HTR-8/SVneo (cell line): ENCODE results near the gene PPARG.

Source experiments
- DNase-seq: peaks from one replicate; pipeline ENCODE4 v3.0.0; 2011; ENCODE audit warnings: low spot score, mixed read lengths; ENCODE audit not compliant: insufficient read length
- FAIRE-seq: peaks from 2 replicates; lab custom pipeline; 2011; peaks lifted over from hg19 to GRCh38; lab: Jason Lieb, UNC

Gene PPARG

DNA sequence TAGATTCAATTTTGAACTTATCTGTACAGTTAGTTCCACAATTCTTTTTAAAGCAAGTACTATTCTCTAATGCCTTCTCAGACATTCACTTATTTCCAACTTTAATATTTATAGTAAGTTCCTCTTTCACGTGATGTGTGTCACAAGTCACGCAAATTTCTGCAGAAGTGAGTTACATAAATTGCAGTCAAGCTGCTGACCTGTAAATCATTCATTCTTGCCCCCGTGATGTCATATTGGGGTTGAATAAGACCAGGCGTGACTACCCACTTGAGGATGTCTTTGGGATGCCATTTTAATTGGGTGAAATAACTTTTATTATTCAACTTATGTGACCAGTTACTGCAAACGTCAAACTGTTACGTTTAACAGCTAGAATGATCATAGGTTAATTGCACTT is 15.1 kb downstream of the PPARG start:
- DNase-seq (no peak), FAIRE-seq (no peak)

DNA sequence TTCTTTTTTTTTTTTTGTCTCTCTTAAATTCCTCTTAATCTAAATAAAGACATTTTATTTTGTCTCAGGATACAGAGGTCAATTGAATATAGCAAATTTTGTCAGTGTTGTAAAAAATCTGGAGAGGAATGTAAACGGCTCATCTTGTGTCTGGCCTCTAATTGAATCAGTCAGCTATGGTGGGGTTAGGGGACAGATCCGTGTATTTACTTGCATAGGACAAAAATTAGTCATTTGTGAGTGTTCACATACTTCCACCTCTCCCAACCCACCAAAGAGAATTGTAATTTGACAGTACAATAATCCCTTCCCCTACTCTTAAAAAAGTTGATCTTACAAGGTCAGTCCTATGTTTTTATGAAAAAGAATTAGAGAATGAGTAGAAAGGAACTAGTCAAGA is 18.3 kb downstream of the PPARG start:
- no peak for FAIRE-seq

DNA sequence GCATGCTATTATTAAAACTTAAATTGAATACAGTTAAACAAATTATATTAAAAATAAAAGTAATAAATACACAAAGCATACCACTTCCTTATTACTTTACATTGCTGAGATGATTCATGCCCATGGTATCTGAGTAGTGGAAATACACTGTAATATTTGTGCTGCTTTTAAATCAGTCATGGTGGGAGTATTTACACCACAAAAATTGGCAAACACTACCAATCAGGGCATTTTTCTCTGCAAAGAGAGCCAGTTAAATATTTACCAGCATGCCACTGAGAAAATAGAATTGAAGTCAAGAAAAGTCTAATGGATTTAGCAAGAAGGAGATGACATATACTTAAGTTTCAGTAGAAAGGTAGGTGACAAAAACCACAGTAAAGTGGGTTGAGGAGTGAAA is 19.6 kb downstream of the PPARG start:
- no peak for FAIRE-seq
- no peak for DNase-seq

More for the DNA sequence above, 18.3 kb downstream of the PPARG start:
- no peak for DNase-seq

DNA sequence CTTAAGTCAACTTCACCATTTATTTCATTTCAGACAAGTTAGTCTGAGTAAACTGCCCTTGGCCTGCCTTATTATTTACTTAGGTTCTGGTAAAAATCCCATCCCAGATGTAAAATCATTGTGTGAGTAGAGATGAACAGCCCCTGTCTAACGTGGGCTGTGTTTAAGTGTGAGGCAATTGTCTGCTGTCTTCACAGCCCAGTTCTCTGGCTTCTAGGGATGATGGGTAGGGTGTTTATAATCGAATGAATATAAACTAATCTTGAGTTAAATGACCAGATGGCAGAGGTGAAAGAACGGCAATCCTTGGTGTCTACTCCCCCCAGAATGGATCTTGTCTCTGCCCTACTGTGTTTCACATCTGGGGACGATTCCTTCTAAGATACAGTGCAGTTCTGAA is 20.8 kb downstream of the PPARG start:
- DNase-seq (no peak), FAIRE-seq (no peak)

DNA sequence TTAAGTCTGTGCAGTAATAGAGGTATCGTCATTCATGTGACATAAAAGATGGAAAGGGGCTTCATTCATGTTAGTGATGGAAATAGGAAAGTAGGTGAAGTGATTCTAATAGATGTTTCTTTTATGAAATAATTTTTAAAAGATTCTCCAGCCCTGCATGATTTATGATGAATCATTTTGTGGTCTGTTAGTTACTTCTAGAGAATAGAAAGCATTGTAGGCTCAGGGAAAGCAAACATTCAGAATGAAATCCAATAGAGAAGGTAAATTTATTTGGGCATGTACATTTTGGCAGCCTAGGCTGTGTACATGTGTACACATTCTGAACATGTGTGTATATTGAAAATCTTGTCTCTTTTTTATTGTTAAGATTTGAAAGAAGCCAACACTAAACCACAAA is 23.1 kb downstream of the PPARG start:
- FAIRE-seq, result no peak
- DNase-seq, result no peak

DNA sequence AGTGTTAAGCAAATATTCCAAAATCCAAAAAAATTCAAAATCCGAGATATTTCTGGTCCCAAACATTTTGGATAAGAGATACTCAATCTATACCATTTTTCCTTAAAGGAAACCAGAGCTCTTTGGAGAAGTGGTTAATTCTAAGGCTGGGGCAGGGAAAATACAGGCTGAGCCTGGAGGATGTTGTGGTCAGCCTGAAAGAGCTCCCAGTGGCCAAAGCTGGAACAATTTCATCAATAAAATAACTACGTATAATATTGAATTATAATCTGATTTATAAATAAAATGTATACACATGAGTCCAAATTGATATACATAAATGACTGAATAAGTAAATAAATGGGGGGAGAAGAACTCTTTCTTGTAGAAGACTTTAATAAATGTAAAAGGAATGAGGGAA is 24.6 kb downstream of the PPARG start:
- no peak for FAIRE-seq
- no peak for DNase-seq

DNA sequence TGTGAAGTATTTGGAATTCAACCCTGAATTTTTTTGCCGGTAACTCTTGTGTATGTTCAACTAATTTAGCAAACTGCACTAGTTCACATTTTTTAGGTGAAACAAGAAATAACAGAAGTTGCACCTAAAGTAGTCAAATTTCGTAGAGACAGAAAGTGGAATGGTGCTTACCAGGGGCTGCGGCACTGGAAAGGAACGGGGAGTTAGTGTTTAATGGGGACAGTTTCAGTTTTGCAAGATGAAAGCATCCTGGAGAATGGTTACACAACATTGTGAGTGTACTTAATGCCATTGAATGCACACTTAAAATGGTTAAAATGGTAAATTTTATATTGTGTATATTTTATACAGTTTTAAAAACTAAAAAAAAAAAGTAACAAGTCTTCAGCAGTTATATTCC is 27.4 kb downstream of the PPARG start:
- no peak for FAIRE-seq

DNA sequence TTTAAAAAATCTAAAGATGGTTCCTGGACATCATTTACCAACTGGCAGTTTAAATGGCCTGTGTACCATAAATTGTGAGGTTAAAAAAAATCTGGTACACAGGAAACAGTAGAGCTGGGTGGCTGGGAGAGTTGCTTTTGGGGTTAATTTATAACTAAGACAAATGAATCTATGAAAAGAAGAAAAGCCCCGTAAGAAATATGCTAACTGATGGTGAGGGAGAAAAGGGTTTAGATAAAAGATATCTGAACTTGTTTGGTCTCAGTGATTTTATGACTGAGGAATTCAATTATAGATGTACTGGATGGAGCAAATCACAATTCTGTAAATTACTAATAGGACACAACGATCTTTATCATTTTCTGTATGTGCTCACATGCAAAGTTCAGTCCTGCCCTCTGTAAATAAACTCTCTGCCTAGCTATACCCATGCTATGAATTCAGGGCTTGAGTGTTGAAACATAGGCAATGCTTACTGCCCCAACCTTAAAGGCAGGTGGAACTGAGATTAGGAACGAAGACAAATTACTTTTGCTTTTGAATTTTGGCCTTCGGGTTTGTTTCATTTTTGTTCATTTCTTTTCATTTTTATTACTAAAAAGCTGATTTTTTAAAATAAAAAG is 28.0 kb downstream of the PPARG start:
- no peak for DNase-seq
- no peak for FAIRE-seq

More for the DNA sequence above, 27.4 kb downstream of the PPARG start:
- no peak for DNase-seq

DNA sequence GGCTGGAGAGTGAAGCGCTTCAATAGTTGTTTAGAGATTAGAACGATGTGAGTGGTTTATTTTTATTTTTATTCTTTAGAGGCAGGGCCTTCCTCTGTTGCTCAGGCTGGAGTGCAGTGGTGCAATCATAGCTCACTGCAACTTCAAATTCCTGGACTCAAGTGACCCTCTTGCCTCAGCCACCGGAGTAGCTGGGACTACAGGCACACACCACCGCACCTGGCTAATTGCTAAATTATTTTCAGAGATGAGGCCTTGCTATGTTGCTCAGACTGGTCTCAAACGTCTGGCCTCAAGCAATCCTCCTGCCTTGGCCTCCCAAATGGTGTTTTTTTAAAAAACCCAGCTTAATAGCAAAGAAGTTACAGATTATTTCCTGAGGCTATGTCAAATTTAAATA is 29.0 kb downstream of the PPARG start:
- DNase-seq, result no peak
- FAIRE-seq, result no peak

DNA sequence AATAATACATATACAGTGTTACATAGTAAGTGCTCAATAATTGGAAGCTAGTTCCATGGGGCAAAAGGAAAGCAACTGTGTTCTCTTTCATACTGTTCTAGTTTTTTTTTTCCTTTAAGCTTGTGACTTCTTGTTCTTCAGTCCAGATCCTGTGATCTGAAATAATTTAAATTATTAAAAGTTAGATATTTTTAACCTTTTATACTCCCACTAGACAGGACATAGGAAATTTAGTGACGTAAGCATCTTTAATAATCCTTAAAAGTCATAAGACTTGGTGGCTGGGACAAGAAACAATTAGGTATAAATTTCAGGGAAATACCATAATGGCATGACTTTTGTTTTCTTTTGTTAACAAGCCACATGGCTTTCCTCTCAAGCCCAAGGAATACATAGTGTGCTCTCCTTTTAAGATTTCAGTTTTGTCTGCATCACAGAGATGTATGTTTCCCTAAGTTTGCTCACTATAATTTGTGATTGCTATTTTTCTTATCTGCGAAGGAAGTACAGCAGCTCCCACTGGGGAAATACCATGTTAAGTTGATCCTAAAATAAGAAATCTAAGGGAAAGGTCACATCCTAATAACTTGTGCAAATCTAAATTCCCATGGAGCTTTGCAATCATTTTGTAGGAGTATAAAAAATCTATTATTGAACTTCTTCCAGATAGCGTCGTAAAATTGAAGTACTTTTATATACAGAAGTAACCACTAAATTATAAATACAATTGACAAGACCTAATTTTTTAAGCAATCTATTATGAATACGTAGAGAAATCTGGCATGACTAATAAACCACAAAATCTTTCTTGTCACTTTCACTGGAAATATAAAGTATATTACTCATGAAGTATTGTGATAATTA is 30.1 kb downstream of the PPARG start:
- no peak for FAIRE-seq
- no peak for DNase-seq

DNA sequence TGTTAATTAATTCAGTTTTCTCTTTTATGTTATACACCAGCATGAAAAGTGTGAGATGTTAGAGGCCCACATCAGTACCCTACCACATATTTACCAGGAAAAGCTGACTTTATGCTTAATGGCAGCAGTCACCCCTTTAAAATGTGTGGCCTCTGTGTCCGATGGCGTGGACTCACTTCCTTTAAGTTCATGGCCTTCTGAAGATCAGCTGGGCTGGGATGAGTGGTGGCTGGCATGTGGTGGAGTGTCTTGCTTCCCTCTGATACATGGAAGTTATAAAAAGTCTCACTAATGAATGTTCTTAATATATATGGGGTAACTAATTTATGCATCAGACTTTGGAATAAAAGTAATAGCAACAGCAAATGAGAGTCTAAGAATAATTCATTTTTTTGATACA is 32.1 kb downstream of the PPARG start:
- DNase-seq, result no peak
- no peak for FAIRE-seq

DNA sequence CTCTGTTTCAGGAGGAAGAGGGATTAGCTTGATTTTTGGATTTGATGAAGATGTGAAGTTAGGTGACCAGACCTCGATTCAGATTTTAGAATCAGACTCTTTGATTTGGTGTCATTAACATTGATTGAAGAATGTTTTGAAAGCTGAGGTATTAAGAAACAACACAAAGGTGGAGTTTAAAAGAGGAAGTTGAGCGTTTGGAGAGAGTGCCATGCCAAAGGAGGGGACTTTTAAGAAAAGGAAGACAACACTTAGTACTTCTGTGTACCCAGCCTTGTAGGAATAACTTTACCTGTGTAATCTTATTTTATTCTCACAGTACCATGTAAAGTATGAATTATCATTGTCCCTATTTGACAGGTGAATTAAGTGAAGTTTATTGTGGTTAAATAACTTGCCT is 34.4 kb downstream of the PPARG start:
- DNase-seq, result no peak
- FAIRE-seq, result no peak

DNA sequence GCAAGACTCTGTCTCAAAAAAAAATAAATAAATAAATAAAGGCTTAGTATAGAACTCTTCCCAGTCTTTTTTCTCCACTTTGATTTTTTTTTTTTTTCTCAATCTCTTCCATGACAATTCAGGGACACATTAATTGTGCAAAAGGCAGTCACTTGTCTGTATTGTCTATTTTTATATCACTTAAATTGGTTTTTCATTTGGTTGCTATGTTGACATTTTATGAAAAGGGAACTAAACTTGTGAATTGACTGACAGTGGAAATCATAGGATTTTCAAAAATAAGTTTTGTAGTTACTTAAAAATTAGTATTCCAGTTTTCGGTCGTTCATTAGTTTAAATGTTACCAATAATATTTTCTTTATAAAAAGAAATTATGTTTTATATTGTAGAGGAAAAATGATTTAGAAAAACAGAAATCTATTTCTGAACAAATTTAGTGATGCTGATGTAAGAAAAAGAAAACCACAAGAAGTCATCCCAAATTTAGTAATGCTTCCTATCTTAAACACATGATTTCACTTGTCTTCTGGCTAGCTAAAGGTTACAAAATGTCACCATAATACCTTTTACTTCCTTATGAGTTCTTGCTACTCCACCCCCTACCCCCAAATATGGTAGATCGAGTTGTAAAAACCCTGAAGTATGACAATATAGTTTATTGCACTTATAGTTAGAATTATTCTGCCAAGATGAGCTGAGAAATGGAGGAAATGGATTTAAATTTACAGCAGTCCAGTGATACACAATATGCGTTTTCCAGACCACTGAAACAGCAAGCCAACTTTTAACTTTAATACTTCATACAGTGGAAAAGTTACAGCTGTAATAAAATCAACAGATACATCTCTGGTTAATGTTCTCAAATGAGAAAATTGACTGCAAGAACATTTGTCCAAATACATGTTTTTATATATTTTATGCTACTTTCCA is 37.0 kb downstream of the PPARG start:
- no peak for FAIRE-seq
- DNase-seq, result no peak

DNA sequence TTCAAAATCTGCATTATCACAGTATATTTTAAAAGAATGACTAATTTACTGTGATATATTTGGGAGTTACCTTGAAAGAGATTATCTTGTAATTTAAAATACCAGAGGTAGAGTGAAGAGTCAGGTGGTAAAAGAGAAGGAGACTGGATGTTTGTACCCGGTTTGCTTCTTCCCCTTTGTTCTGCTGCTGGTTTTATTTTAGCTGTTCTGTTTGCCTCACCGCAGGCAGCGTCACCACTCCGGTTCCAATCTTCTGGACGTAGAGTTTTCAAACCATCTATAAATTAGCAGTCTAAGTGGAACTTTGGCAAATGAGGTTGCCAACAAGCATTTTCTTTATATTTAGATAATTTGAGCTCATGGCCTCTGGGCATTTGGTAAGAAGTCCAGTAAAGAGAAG is 38.2 kb downstream of the PPARG start:
- FAIRE-seq (no peak), DNase-seq (no peak)

DNA sequence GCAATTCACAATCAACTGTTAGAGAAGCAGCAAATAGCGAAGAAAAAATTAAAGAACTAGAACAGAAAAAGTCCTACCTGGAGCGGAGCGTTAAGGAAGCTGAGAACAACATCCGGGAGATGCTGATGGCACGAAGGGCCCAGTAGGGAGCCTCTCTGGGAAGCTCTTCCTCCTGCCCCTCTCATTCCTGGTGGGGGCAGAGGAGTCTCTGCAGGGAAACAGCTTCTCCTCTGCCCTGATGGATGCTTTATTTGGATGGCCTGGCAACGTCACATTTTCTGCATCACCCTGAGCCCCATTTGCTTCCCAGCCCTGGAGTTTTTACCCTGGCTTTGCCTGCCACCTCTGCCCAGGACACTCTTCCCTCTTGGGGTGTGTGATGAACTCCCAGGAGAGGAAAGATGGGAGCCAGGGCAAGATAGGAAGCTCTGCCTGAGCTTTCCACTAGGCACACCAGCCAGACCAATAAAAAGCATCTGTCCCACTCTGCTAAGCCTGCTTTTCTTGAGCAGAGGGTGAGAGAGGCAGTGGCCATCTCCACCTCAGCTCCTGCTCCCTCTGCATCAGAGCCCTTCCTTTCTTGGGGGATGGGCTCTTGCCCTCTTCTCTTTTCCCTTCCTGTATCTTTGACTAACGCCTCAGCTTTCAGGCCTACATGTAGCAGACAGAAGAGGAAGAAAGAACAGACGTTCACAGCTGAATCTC is 39.4 kb downstream of the PPARG start:
- DNase-seq (no peak), FAIRE-seq (no peak)

DNA sequence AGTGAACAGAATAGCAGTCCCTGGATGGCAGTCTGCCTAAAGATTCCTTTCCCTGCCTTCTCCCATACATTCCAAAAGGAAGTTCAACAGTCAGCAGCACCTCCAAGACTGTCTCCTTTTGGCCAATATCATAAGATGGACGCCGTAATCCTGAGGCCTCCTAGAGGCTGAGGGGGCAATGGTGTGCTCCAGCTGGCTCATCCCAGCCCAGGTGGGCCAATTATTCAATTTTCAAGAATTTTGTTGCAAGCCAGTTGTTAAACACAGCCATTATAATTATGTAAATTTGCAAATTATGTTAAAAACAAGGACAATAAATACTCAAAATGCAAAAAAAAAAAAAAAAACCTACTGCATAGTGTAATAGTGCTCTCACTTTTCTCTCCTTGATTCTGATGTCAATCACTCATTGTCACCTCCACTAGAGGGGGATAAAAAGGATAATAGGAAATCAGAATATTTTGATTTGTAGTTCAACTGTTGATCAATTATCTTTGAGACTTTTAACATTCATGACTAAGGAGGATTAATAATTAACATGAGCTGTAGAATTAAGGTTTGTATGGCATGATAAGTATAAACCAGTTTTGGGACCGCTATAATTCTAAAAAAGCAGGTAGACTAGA is 40.1 kb downstream of the PPARG start:
- FAIRE-seq (no peak), DNase-seq (no peak)

DNA sequence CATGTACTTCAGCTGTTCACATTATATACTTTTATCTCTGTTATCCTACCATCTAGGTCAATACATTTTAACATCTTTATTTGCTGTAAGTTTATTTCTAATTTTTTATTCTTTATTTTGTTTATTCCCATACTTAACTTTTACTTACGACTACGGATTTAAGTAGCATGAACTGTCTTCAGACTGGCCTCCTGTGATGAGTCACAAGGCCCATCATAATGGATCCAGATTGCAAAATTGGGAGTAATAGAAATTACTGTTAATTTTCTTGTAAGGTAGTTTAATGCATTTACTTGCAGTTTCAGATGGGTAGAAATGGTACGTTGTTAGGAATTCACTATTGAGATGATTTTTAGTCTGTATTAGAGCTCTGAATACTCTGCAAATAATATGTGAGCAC is 45.9 kb downstream of the PPARG start:
- no peak for FAIRE-seq

DNA sequence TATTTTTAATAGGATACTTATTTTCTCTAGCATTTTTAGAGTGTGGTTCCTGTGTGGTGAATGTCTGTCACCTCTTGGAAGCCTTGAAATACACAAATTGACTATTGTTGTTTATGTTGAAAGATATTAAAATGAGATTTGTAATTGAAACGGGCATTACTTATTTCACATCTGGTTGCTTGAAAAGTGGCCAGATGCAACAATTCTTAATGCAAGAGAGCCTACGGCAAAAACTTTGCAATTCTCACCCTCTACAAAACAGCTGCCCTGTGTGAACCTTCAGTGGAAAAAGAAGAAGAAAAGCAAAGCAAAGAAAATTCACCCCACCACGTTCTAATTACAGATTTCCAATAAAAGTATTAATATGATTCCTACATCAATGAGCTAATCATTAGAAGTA is 46.6 kb downstream of the PPARG start:
- FAIRE-seq, result no peak
- DNase-seq, result no peak

More for the DNA sequence above, 45.9 kb downstream of the PPARG start:
- no peak for DNase-seq

DNA sequence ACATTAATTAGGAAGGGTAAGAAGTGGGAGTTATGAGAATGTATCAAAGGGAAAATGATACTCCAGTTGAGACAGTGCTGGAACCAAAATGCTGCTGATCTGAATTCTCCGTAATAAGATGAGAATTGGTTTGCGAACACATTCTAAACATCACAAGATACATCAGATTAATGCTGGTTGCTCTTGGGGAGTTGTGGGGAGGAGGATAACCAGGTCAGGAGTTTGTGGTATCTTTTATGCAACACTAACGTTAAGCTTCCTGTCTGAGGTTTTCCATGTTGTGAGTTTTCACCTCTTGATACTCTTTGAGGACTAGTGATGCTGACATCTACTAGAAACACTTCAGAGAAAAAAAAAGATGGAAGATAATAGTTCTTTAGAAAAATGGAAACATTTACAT is 47.2 kb downstream of the PPARG start:
- DNase-seq, result no peak
- FAIRE-seq, result no peak
